NT2/D1 (cell line): Measurements from ENCODE around the gene RANBP2.
A peak's percentile ranks its signal among the peaks of the same experiment; 100 is the strongest.
"Not testable (repeated sequence)": the region's sequence is repeated elsewhere in the genome, so short reads cannot be mapped to it uniquely, and the experiment has no call there.

Experiments used
- DNase-seq: peaks from one replicate; pipeline ENCODE4 v3.0.0-alpha.2; 2011; ENCODE audit warnings: low read depth, low spot score
- H3K27me3 ChIP-seq: 2 replicates; pipeline ENCODE4 v1.6.0; 2011; ENCODE audit warnings: mild to moderate bottlenecking; ENCODE audit not compliant: insufficient read length, insufficient read depth
- H3K36me3 ChIP-seq: 2 replicates; pipeline ENCODE4 v1.6.1; 2011; ENCODE audit warnings: mild to moderate bottlenecking, low read length, mixed read lengths; ENCODE audit not compliant: insufficient read depth, insufficient read length
- H3K4me1 ChIP-seq: 2 replicates; pipeline ENCODE4 v1.5.1; 2011; ENCODE audit not compliant: insufficient read depth, insufficient read length
- H3K4me3 ChIP-seq: 2 replicates; pipeline ENCODE4 v1.5.1; 2011; ENCODE audit warnings: low read depth; ENCODE audit not compliant: insufficient read length
- H3K9ac ChIP-seq: 2 replicates; pipeline ENCODE4 v1.6.0; 2011; ENCODE audit warnings: low read depth; ENCODE audit not compliant: insufficient read length
- H3K9me3 ChIP-seq: 2 replicates; pipeline ENCODE4 v1.5.1; 2011; ENCODE audit warnings: mild to moderate bottlenecking, low read length; ENCODE audit not compliant: insufficient read depth
- SUZ12 ChIP-seq: IDR thresholded peaks from 2 replicates; pipeline ENCODE4 v1.6.1; 2011; ENCODE audit not compliant: insufficient read length, insufficient read depth; ENCODE audit errors: extremely low read depth
- YY1 ChIP-seq: IDR thresholded peaks from 2 replicates; pipeline ENCODE4 v1.6.1; 2011; ENCODE audit not compliant: insufficient read length, insufficient read depth
- ZNF274 ChIP-seq: IDR thresholded peaks from 2 replicates; pipeline ENCODE4 v1.6.1; 2011; ENCODE audit warnings: mild to moderate bottlenecking, low read depth, low read length

The RANBP2 gene

DNA sequence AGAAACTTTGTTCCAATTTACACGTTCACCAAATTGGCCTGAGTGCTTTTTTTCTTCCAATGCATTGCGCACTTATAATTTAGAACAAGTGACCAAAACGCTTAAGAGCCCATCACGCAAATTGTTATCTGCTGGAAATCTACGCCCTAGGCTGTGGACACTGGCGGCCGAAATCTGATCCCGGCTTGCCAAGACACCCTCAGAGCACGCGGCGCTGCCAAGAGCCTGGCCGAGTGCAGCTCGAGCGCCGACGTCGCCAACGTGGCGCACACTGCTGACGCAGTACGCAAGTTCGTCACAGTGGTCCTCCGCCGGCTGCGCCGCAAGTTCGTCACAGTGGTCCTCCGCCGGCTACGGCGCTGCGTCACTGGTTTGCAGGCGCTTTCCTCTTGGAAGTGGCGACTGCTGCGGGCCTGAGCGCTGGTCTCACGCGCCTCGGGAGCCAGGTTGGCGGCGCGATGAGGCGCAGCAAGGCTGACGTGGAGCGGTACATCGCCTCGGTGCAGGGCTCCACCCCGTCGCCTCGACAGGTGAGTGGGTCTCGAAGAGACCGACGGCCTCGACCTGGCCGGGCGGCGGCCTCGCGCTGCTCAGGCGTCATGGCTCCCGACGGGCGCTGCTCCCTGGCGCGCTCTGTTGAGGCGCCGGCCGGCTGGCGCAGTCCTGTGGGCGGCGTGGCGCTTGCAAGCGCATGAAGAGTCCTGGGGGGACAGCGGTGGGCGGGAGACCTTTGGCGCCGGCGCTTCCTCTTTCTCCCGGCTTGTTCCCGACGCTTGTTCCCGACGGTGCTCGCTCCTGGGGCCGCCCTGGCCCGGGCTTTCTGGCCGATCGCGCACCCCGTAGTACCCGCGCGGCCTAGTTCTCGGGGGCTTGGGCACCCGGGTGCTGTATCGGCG, at the start of gene RANBP2:
TSS of gene RANBP2 (plus strand) at position 334 of the 896 bp plus-strand sequence. CDS start at position 459, 125 bp downstream.
- Histone ChIP-seq H3K4me3 (peak within 1 kb of the TSS; percentile 90), H3K9me3 (no peaks in the 10 kb centered on the region), H3K9ac (peak within 1 kb of the TSS; percentile 99), H3K27me3 (no peaks in the 10 kb centered on the region), H3K36me3 (no peaks in the 10 kb centered on the region), H3K4me1 (no peaks in the 10 kb centered on the region)
- TF ChIP-seq ZNF274: no peak
- TF ChIP-seq SUZ12: no peak
- no peak for TF ChIP-seq YY1
- peak; percentile 98 for DNase-seq

DNA sequence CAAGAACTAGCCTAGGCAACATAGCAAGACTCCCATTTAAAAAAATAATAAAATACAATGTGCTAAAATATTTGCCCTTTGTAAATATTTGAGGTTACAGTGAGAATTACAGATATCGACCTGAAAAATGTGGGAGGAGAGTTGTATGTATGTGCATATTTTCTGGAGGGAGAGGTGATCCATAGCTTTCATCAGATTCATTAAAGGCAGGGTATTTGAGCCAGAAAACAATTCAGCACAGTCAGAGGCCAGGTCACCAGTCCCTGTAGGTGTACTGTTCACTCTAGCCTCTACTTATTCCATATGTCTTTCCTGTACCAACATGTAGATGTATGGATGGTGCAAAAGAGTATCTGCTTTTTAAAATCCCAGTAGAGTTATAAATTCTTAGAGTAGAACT, 49.0 kb upstream of the RANBP2 start:
- not testable (repeated sequence) for H3K4me3 ChIP-seq, H3K36me3 ChIP-seq, H3K9ac ChIP-seq, DNase-seq, H3K27me3 ChIP-seq, H3K4me1 ChIP-seq, H3K9me3 ChIP-seq

DNA sequence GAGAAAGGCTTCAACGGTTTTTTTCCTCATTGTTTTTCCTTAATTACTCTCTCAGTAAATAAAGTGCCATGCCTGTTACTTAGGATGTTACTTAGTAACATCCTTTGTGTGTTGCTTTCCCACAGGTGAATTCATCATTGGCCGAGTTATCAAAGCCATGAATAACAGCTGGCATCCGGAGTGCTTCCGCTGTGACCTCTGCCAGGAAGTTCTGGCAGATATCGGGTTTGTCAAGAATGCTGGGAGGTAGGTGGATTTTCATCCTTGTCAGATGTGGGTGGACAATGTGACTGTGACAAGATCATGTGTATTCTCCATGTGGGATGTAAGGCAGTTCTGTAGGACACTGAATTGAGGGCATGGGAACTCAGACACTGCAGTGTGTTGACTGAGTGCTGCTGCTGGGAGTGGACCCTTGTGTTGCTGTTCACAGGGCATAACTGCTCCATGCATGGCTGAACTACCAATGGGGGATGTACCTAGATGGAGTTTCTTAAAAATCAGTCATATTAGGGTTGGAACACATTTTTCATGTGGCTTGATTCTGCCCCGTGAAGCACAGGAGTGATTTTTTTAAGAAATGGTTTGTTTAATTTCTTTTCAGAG, 47.0 kb upstream of the RANBP2 start:
- H3K4me3 ChIP-seq, H3K27me3 ChIP-seq, DNase-seq, H3K9me3 ChIP-seq, H3K4me1 ChIP-seq, H3K9ac ChIP-seq: not testable (repeated sequence)
- H3K36me3 ChIP-seq: peaks cover 15% of the 10 kb centered on the region

DNA sequence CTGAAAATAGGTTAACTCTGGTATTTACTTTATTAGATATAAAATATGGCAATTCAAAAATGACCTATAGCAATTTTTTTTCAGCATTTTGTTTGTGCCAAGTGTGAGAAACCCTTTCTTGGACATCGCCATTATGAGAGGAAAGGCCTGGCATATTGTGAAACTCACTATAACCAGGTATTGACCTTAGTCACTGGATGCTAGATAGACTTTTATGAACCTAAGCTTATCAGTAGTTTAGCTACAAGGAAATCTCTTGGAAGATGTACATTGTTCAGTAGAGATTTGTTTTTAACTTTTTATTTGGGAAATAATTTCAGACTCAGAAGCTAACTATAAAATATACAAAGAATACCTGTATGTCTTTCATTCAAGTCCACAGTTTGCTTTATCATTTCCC, 42.8 kb upstream of the RANBP2 start:
- H3K27me3 ChIP-seq, H3K9ac ChIP-seq, DNase-seq, H3K4me1 ChIP-seq, H3K4me3 ChIP-seq, H3K9me3 ChIP-seq: not testable (repeated sequence)
- peaks cover 25% of the 10 kb centered on the region for H3K36me3 ChIP-seq

DNA sequence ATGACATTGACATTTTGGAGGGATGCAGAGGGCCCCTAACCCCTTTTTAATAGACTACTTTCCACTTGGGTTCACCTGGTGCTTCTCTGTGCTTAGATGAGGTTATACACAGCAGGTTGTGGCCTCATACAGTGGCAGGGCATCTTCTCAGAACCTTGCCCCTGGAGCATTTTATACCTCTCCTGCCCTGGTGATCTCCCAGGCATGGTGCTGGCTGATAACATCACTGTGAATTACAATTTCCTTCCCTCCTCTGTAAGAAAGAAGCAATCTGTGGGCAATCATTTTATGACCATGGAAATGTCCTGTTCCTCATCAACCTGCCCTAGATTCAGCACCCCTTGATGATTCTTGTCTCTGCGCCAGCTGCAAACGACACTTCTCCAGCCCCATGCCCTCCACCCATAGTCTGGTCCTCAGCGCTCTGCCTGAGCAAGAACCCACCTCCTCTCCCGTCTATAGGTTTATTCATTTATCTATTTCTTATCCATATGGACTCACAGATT, 42.0 kb upstream of the RANBP2 start:
- H3K4me1 ChIP-seq, DNase-seq, H3K9me3 ChIP-seq, H3K9ac ChIP-seq, H3K4me3 ChIP-seq, H3K27me3 ChIP-seq: not testable (repeated sequence)
- peaks cover 31% of the 10 kb centered on the region for H3K36me3 ChIP-seq

DNA sequence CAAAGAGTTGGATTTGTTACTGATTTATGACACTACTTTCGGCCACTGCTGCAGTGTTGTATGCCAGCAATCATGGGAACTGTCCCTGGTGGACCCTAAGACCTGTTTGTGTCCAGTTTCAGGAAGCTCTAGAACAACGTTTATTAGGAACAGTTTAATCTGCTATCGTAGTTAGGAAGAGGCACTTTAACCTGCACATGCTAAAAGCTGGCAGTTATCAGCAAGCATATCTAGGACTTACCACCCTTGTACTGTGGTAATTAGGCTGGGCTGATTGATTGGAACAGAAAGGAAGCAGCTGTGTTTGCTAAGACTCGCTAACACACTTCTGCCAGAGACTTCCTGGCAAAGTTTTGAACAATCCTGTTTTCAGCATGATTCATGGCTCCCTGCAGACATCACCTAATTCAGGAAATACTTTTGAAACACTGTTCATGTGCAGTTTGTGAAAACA, 41.1 kb upstream of the RANBP2 start:
- not testable (repeated sequence) for H3K27me3 ChIP-seq, H3K4me3 ChIP-seq, H3K9me3 ChIP-seq, H3K9ac ChIP-seq, H3K4me1 ChIP-seq, DNase-seq
- H3K36me3 ChIP-seq: peaks cover 34% of the 10 kb centered on the region

DNA sequence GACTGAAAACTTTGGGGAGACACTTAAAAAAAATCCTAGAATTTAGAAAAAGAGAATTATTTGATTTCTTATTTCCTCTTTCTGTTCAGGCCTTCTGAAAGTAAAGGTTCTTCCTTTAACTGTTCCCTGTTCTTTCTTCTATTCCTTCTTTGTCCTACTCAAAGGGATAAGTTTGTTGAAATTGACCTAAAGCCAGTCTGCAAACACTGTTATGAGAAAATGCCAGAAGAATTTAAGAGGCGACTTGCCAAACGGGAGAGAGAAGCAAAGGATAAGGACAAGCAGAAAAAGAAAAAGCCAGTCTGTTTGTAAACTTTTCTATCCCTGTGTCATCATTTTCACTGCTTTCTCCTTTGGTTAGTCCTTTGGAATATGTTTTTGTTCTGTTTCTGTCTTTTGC, 38.5 kb upstream of the RANBP2 start:
- H3K4me3 ChIP-seq, H3K4me1 ChIP-seq, DNase-seq, H3K27me3 ChIP-seq, H3K9ac ChIP-seq, H3K9me3 ChIP-seq: not testable (repeated sequence)
- H3K36me3 ChIP-seq: peaks cover 47% of the 10 kb centered on the region

DNA sequence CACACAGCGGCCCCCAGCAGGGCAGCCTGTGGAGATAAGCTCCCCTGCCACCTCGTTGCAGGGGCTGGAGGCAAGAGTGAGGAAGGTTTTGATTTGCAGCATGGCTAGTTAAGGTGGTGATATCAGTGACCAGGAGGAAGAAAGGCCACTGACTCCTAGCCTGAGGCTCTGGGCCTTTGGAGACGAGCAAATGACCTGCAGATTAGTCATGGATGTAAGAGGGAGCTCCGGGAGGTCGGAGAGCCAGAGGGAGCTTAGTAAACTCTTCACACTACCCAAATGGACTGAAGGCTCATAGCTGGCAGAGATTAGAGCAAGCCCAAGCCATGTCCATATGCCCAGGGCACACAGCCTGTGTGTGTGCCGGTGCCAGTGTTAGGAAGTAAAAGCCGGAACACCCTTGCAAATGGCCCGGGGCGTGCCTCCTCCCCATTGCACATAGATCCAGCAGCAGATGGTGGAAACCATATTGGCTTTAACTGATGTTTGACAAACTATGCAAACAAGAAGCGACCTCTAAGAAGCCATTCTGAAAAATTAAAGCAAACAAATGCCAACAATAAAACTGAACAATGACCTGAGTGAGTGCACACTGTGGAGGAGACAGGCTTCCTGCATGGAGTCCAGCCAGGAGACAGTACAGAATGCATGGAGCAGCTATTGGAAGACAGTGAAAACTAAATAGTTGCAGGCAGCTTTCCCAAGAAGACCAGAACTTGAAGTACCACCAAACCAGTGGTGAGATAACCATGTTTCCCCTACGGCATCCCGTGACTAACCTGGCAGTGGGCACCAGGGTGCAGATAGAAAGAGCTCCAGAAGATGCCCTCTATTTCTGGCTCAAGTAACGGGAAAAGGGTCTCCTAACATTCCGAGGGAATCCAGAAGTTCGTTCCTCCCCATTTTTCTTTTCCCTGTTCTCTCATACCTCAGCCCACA, 30.2 kb upstream of the RANBP2 start:
- not testable (repeated sequence) for H3K4me1 ChIP-seq, H3K27me3 ChIP-seq, H3K9me3 ChIP-seq, H3K9ac ChIP-seq, DNase-seq, H3K4me3 ChIP-seq
- peaks cover 14% of the 10 kb centered on the region for H3K36me3 ChIP-seq

DNA sequence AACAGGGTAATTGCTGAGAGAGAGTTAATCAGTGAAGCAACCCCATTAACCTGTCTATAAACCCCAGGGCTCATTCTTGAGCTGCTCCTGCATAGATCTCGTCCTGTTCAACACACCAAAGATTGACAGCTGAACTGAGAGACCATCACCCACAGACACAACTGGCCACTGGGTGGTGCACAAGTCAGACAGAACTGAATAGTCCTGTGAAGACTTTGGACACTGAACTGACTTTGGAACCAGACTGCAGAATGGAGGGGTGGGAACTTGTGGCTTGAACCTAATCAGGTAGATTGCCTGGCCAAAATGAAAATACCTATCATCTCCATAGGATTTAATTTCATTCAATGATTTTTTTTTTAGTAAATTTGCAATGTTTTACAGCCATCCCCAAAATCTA, 29.3 kb upstream of the RANBP2 start:
- not testable (repeated sequence) for H3K4me3 ChIP-seq, H3K9me3 ChIP-seq, H3K36me3 ChIP-seq, H3K4me1 ChIP-seq, DNase-seq, H3K27me3 ChIP-seq, H3K9ac ChIP-seq
